HG02885 (cell line): ENCODE data around the gene TRMT112.
"Not testable (repeated sequence)": the region's sequence is repeated elsewhere in the genome, so short reads cannot be mapped to it uniquely, and the experiment has no call there.

Experiments used
- ATAC-seq: cut with Tn5 transposase; IDR thresholded peaks from one replicate; pipeline ENCODE4 v1.9.1; 2021; ENCODE audit warnings: mild to moderate bottlenecking; ENCODE audit not compliant: unreplicated experiment, poor library complexity

The TRMT112 gene

GRCh38 chr11:64334764-64335735 lies 17.7 kb upstream of the TRMT112 start:
- ATAC-seq: peak; percentile 79

- no peak for ATAC-seq
Measured at GRCh38 chr11:64333556-64333955, 16.2 kb upstream of the TRMT112 start.

GRCh38 chr11:64331569-64332371 lies 14.4 kb upstream of the TRMT112 start:
- peak; percentile 52 for ATAC-seq

DNA sequence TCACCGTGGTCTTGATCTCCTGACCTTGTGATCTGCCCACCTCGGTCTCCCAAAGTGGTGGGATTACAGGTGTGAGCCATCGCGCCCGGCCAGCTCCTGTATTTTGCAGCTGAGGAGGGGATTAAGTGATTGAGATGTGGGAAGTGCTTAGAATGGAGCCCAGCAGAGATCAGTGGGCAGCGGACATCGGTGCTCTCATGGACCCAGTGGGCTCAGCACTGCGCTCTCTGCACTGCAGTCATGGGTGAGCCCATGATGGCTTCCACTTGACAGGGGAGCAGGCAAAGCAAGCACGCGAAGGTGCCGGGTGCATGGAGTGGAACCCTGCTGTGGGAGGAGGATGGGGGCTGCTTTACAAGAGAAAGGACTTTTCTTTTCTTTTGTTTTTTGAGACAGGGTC lies 13.5 kb upstream of the TRMT112 start:
- ATAC-seq: no peak

DNA sequence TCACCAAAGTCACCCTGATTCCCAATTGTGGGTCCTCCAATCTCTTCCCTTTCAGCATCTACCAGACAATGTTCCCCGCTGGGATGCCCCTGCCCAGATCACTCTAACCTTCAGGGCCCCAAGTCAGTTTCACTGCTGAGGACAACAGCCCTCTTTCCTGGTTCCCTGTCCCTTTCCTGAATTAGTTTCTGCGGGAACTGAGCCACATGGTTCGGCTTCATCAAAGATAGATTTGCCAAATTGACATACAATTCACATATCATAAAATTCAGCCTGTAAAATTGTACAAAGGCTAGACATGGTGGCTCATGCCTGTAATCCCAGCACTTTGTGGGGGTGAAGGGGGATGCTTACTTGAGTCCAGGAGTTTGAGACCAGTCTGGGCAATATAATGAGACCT lies 10.6 kb upstream of the TRMT112 start:
- no peak for ATAC-seq

GRCh38 chr11:64327375-64327774 lies 10.0 kb upstream of the TRMT112 start:
- no peak for ATAC-seq

GRCh38 chr11:64324692-64325469 lies 7.5 kb upstream of the TRMT112 start:
- ATAC-seq: no peak

- ATAC-seq: not testable (repeated sequence)
Measured at GRCh38 chr11:64323984-64324383, 6.6 kb upstream of the TRMT112 start.

GRCh38 chr11:64323373-64323772 lies 6.0 kb upstream of the TRMT112 start:
- ATAC-seq: no peak

GRCh38 chr11:64322925-64323260 lies 5.5 kb upstream of the TRMT112 start:
- ATAC-seq: no peak

- no peak for ATAC-seq
Measured at GRCh38 chr11:64321533-64321932, 4.2 kb upstream of the TRMT112 start.

DNA sequence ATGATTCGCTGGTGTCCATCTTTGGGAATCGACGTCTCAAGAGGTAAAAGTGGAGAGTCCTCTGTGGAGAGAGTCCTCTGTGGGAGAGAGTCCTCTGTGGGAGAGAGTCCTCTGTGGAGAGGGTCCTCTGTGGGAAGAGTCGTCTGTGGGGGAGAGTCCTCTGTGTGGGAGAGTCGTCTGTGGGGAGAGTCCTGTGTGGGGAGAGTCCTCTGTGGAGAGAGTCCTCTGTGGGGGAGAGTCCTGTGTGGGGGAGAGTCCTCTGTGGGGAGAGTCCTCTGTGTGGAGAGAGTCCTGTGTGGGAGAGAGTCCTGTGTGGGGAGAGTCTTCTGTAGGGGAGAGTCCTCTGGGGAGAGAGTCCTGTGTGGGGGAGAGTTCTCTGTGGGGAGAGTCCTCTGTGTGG lies 3.7 kb upstream of the TRMT112 start:
- ATAC-seq: no peak

GRCh38 chr11:64320556-64320955 lies 3.2 kb upstream of the TRMT112 start:
- ATAC-seq: no peak

- ATAC-seq: no peak
Measured at GRCh38 chr11:64318766-64319761, 1.7 kb upstream of the TRMT112 start.

DNA sequence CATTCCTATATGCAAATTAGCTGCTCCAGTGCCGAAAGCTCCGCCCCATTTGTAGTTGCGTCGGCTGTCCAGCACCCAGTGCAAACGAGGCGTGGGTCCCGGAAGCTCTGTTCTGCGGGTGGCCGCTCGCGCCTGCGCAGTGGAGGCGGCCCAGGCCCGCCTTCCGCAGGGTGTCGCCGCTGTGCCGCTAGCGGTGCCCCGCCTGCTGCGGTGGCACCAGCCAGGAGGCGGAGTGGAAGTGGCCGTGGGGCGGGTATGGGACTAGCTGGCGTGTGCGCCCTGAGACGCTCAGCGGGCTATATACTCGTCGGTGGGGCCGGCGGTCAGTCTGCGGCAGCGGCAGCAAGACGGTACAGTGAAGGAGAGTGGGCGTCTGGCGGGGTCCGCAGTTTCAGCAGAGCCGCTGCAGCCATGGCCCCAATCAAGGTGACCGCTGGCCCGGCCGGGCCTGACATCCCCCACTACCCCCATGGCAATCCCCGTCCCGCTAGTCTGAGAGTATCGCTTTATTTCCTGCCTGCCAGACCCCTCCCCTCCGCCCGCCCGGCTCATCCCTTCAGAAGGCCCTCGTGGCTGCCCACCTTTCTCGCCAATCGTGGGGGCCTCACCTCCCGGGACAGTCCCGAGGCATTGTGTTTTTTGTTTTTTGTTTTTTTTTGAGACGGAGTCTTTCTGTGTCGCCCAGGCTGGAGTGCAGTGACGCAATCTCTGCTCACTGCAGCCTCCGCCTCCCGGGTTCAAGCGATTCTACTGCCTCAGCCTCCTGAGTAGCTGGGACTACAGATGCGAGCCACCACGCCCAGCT lies 804 bp upstream of the TRMT112 start, which contains the start of gene PRDX5:
Gene PRDX5, plus strand, starts transcription at position 161 of the 805 bp plus-strand sequence. Its CDS starts 95 bp downstream, at position 256.
- peak; percentile 83 for ATAC-seq

DNA sequence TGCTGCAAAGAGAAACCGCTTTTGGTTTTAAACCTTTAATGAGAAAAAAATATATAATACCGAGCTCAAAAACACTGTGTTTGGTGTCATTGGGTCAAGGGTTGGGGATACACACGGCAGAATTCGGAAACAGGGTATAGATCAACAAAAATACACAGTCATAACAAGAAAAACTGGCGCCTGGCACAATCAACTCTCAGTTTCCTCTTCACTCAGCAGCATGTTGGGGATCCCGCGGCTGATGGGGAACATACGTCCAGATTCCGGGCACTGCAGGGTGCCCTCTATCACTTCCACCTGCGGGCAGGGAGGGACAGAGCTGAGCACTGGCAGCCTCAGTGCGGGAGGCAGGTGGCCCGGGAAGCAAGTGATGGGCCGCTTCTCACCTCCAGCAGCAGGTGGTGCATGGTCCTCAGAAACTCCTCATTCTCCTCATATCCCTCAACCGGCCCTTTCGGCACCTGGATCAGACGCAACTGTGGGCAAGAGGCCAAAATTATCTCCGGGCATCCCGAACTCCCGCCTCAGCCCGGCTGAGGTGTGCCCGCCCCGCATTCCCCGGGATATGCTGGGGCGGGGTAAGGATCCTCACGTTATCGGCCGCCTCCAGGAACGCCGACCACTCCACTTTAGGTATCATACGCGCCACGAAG lies 561 bp downstream of the TRMT112 start:
- no peak for ATAC-seq

DNA sequence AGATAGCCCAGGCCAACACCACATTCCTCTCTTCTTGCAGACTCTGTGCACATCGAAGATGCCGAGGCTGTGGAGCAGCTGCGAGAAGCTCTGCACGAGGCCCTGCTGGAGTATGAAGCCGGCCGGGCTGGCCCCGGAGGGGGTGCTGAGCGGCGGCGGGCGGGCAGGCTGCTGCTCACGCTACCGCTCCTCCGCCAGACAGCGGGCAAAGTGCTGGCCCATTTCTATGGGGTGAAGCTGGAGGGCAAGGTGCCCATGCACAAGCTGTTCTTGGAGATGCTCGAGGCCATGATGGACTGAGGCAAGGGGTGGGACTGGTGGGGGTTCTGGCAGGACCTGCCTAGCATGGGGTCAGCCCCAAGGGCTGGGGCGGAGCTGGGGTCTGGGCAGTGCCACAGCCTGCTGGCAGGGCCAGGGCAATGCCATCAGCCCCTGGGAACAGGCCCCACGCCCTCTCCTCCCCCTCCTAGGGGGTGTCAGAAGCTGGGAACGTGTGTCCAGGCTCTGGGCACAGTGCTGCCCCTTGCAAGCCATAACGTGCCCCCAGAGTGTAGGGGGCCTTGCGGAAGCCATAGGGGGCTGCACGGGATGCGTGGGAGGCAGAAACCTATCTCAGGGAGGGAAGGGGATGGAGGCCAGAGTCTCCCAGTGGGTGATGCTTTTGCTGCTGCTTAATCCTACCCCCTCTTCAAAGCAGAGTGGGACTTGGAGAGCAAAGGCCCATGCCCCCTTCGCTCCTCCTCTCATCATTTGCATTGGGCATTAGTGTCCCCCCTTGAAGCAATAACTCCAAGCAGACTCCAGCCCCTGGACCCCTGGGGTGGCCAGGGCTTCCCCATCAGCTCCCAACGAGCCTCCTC lies 1.5 kb downstream of the TRMT112 start:
- ATAC-seq: not testable (repeated sequence)
